GM21515 (cell line): ENCODE results near the gene CLDN22.

Experiments used
- ATAC-seq: cut with Tn5 transposase; IDR thresholded peaks from one replicate; pipeline ENCODE4 v1.9.1; 2021; ENCODE audit not compliant: unreplicated experiment

CLDN22 gene

DNA sequence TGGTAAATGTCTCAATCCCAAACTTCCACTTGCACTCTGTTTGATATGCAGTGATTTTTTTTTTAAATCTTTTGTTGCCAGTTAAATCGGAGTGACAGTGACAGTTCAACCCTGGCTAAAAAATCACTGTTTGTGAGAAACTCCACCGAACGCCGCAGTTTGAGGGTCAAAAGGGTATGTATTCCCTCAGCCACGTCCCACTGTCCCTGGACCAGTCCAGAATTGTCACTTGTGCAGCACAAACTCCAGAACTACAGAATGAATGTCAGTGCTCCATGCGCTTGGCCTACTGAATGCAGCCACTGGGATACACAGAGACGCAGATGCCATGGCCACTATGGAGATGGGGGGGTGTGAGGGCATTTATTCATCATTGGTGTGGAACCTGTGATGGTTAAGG, 34.2 kb downstream of the CLDN22 start:
- ATAC-seq, result no peak

DNA sequence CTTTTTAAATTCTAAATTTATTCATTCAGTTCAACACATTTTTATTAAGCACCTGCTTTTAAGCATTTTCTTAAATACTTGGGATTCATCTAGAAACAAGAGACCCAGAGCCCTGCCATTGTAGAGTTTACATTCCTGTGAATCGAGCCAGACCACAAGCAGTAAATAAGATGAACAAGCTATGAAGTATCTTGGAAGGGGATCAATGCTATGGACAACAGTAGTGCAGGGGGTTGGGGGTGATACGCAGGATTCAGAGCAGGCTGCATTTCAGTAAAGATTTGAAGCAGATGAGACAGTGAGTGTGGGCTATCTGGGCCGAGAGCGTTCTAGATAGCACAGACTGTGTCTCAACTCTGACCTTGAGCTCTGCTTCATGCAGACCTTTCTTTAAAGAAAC, 35.1 kb downstream of the CLDN22 start:
- no peak for ATAC-seq

DNA sequence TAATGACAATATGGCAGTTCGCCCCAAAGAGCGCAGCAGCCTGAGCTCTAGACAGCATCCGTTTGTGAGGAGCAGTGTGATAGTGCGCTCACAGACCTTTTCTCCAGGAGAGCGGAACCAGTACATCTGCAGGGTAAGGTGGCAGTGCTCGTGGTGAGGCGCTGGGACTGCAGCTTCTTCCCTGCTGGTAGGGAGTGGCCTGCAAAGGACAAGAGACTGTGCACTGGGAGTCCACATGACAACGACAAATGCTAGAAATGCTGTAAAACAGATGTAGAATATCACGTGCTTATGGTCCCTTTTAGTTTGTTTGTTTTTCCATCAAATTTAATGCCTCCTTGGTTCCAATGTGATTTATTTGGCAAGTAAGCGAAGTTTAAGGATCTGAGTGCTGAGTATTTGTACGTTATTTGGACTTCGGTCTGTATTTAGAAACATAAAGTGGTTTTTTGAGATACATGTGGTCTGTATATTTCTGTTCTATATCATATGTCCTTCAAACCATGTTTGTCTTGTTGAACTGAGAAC, 35.8 kb downstream of the CLDN22 start:
- no peak for ATAC-seq

DNA sequence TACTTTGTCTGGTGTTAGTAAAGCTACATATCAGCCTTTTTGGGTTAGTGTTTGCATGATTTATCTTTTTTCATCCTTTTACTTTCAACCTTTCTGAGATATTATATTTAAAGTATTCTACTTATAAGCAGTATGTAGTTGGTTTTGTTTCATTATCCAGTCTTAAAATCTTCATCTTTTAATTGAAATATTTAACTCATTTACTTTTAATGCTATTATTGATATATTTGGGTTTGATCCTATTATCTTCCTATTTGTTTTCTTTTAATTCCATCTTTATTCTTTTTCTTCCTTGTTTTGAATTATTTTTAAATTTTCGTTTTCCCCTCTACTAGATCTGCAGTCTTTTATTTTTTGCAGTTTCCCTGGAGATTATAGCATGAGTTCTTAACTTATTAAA, 44.0 kb downstream of the CLDN22 start:
- no peak for ATAC-seq

DNA sequence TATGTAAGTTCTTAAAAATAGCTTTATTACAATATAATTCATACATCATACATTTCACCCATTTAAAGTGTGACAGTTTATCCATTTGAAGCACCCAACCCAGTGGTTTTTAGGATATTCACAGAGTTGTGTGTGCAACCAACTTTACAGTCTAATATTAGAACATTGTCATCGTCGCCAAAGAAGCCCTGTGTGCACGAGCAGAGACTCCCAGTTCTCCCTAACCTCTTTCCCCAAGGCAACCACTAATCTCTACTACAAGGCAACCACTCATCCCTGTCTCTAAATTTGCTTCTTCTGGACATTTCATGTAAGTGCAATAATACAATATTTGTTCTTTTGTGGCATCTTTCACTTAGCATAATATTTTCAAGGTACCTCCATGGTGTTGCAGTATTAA, 47.7 kb downstream of the CLDN22 start:
- ATAC-seq, result no peak

DNA sequence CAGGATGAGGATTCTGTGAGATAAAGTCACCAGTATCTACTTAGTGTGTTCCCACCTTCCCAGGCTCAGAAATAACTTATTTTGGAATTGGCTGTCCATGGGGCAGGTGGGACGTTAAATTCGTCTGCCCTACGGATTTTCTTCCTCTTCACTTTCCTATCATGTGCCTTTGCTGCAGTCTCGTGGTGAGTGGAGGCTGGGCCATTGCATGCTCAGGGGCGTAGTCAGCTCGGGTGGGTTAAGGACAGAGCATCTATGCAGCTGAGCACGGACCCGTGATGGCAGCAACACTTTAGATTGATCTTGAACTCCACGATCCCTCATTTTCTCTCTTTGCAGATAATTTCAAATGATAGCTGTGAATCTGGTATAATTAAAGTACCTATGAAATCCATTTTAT, 51.5 kb downstream of the CLDN22 start:
- ATAC-seq, result no peak
